ENCODE data around the gene VSIG10L. TPM values are rescaled to one million over a fixed set of nuclear protein-coding genes. Genes with fewer than 3 reads are reported as not detected.

Gene VSIG10L
- total RNA-seq, 4 donors from 2014 or later: 0.26 to 3.6 (median 1.7) TPM

DNA sequence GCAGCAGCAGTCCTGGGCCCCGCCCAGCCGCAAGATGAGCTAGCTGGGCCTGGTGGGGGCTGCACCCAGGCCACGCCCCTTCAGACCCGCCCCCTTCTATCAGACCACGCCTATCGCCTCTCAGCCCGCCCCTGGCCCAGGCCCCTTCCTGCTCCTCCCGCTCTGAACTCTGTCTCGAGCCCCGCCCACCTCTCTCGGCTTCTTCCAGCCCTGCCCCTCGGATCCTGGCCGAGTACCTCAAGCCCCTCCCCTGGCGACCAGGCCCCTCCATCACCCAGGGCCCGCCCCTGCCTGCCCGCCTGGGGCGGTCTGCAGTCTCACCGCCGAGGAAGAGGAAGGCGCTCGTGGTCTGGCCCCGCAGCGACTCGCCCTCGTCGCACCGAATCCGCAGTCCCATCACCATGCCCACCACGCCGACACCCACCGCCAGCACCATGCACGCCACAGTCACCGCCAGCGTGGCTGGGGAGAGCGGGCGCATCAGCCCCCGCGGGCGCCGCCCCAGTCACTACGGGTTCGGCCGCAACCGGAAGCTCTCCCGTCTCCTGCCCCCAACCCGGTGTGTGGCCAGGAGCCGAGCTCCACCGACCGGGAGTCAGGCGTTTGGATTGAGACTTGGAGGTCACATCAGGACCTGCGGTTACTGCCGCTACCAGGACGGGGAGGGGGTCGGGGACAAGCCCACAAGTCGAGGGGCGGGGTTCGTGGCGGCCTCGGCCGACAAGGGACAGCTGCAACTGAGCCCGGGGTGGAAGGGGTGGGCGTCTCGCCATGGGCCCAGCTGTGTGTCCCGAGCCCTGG, 25.8 kb upstream of the VSIG10L start:
- peak overlapping the region; percentile 90 to 97 for H3K27ac ChIP-seq
- no peaks in the 10 kb centered on the region for H3K27me3 ChIP-seq
- no peaks in the 10 kb centered on the region for H3K4me1 ChIP-seq
- intact Hi-C loops (cut with DNase I; ENCODE audit: low total_unique reads): no loop called here
- H3K36me3 ChIP-seq: no peaks in the 10 kb centered on the region
- H3K9me3 ChIP-seq: no peaks in the 10 kb centered on the region
- DNase-seq: peak; percentile 100
- H3K4me3 ChIP-seq: peak overlapping the region; percentile 77 to 81
- TF ChIP-seq, protein P1, sequence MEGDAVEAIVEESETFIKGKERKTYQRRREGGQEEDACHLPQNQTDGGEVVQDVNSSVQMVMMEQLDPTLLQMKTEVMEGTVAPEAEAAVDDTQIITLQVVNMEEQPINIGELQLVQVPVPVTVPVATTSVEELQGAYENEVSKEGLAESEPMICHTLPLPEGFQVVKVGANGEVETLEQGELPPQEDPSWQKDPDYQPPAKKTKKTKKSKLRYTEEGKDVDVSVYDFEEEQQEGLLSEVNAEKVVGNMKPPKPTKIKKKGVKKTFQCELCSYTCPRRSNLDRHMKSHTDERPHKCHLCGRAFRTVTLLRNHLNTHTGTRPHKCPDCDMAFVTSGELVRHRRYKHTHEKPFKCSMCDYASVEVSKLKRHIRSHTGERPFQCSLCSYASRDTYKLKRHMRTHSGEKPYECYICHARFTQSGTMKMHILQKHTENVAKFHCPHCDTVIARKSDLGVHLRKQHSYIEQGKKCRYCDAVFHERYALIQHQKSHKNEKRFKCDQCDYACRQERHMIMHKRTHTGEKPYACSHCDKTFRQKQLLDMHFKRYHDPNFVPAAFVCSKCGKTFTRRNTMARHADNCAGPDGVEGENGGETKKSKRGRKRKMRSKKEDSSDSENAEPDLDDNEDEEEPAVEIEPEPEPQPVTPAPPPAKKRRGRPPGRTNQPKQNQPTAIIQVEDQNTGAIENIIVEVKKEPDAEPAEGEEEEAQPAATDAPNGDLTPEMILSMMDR (IDR thresholded peaks at IDR 0.05): peak in 1 of 4 experiments; percentile 37
- TF ChIP-seq POLR2A (IDR thresholded peaks at IDR 0.05): no peak

DNA sequence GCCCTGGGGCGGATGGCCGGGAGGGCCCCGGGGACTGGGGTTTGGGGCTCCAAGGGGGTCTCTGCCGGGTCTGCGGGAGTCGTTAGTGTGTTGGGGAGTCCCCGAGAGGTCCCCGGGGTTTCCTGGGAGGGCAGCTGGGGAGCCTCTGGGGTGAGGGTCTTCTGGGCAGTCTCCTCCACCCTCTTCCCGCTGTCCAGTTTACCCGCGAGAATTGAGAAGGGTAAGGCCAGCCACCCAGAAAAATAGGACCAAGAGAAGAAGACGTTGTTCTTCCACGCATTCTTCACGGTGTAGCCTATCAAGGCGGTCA, 25.3 kb upstream of the VSIG10L start:
- no peaks in the 10 kb centered on the region for H3K27me3 ChIP-seq
- H3K36me3 ChIP-seq: no peaks in the 10 kb centered on the region
- H3K9me3 ChIP-seq: no peaks in the 10 kb centered on the region
- peak overlapping the region; percentile 77 to 81 for H3K4me3 ChIP-seq
- intact Hi-C loops (cut with DNase I; ENCODE audit: low total_unique reads): no loop called here
- no peak for DNase-seq
- no peaks in the 10 kb centered on the region for H3K4me1 ChIP-seq
- peak overlapping the region; percentile 90 to 97 for H3K27ac ChIP-seq
- peak; percentile 92 to 95 for TF ChIP-seq POLR2A (IDR thresholded peaks at IDR 0.05)
- TF ChIP-seq, protein P1 (IDR thresholded peaks at IDR 0.05): peak in 1 of 4 experiments; percentile 4

- DNase-seq: peak; percentile 97 to 99
- no peaks in the 10 kb centered on the region for H3K9me3 ChIP-seq
- H3K4me3 ChIP-seq: peak overlapping the region; percentile 77 to 81
- intact Hi-C loops (cut with DNase I; ENCODE audit: low total_unique reads): no loop called here
- no peaks in the 10 kb centered on the region for H3K36me3 ChIP-seq
- TF ChIP-seq POLR2A (IDR thresholded peaks at IDR 0.05): peak; percentile 94 to 97
- TF ChIP-seq, protein P1 (IDR thresholded peaks at IDR 0.05): no peak
- H3K27ac ChIP-seq: peak overlapping the region; percentile 90 to 97
- no peaks in the 10 kb centered on the region for H3K4me1 ChIP-seq
- no peaks in the 10 kb centered on the region for H3K27me3 ChIP-seq
Observed at GRCh38 chr19:51366389-51367254, 24.7 kb upstream of the VSIG10L start.

DNA sequence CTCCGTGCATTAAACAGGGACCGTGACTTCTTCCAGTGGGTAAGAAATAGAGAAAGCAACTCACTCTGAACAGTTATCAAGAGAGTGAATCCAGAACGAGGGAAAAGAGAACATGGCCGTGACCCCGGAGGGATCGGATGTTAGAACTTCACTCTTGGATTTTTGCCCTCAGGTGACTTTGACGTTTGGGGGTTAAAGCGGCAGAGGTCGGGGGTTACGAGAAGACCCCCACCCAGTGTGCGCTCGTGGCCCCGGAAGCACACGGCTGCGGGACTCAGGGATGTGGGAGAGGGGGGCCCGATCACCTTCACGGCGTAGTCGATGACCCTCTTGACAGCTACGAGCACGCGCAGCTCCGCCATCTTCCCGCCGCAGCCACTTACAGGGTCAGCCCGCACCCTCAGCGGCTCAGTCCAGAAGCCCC, 24.0 kb upstream of the VSIG10L start, which contains the start of gene ETFB:
Gene ETFB (minus strand): TSS at position 424 of the 424 bp plus-strand sequence. CDS start 62 bp downstream, at position 362.
- intact Hi-C loops (cut with DNase I; ENCODE audit: low total_unique reads): no loop called here
- DNase-seq: no peak
- H3K27ac ChIP-seq: peak within 1 kb of the TSS; percentile 90 to 97
- no peaks in the 10 kb centered on the region for H3K27me3 ChIP-seq
- no peak for TF ChIP-seq POLR2A (IDR thresholded peaks at IDR 0.05)
- TF ChIP-seq, protein P1 (IDR thresholded peaks at IDR 0.05): no peak
- H3K9me3 ChIP-seq: no peaks in the 10 kb centered on the region
- H3K4me3 ChIP-seq: peak within 1 kb of the TSS; percentile 77 to 81
- H3K4me1 ChIP-seq: no peaks in the 10 kb centered on the region
- H3K36me3 ChIP-seq: no peaks in the 10 kb centered on the region
